Adrenal gland (tissue), 5 donors: ENCODE data around the gene ZNF292.

Experiments
- CTCF ChIP-seq, 6 experiments: fragments of 450-650 bp in 4 of 6; fragments of 200-600 bp in 2 of 6; sonication (generic) in 1 of 6; IDR thresholded peaks; 1 replicate in 5 of 6; 2 replicates in 1 of 6; pipeline versions ENCODE4 v1.5.1 to v1.8.0; 2016 to 2021; ENCODE audit warnings: antibody characterized with exemption in 6 of 6, mild to moderate bottlenecking in 2 of 6, moderate library complexity in 1 of 6
- POLR2A ChIP-seq, 2 donors: fragments of 450-650 bp; IDR thresholded peaks; one replicate each; pipeline ENCODE4 v1.6.1; 2017; ENCODE audit warnings: antibody characterized with exemption in 2 of 2, mild to moderate bottlenecking in 2 of 2, moderate library complexity in 1 of 2
- donor health status: DM: no; HTN: no; CAD: no.

GRCh38 chr6:87200469-87201175 is 45.3 kb downstream of the ZNF292 start:
- TF ChIP-seq CTCF (IDR thresholded peaks at IDR 0.05): no peak
- TF ChIP-seq POLR2A (IDR thresholded peaks at IDR 0.05): no peak
